SK-N-MC (cell line): ENCODE measurements around the gene C17orf67.

Source experiments
- EZH2 ChIP-seq: fragments of 200-600 bp; sonication (generic); IDR thresholded peaks from one replicate; pipeline ENCODE4 v1.6.1; 2017; ENCODE audit warnings: antibody characterized with exemption
- POLR2AphosphoS5 ChIP-seq: IDR thresholded peaks from 2 replicates; pipeline ENCODE4 v1.6.1; 2012; ENCODE audit warnings: mild to moderate bottlenecking, low read depth, low read length, borderline replicate concordance

GRCh38 chr17:56845934-56846333 is 12.2 kb upstream of the C17orf67 start:
- TF ChIP-seq POLR2AphosphoS5 = no peak
- TF ChIP-seq EZH2 = no peak
